ENCODE results near the gene PRKAG2. TPM values are rescaled to one million over a fixed set of nuclear protein-coding genes. Genes with fewer than 3 reads are reported as not detected.
A peak's percentile ranks its signal among the peaks of the same experiment; 100 is the strongest.

PRKAG2 gene
- total RNA-seq, 1 donor from 2014 or later: 35.6 TPM

- Histone ChIP-seq H3K27ac (no peak overlapping the region), H3K4me1 (no peaks in the 10 kb centered on the region), H3K27me3 (no peaks in the 10 kb centered on the region), H3K36me3 (no peaks in the 10 kb centered on the region), H3K9me3 (no peaks in the 10 kb centered on the region), H3K4me3 (no peak overlapping the region)
- no peak for TF ChIP-seq CTCF (IDR thresholded peaks at IDR 0.05)
- intact Hi-C loops (cut with DNase I): no loop called here
- ATAC-seq (no peak), DNase-seq (peak; percentile 48)
Measured at GRCh38 chr7:151805191-151805590, 71.7 kb downstream of the PRKAG2 start.

- peak; percentile 23 for DNase-seq
- no peak for ATAC-seq
- no peaks in the 10 kb centered on the region for H3K9me3 ChIP-seq
- H3K4me1 ChIP-seq: no peaks in the 10 kb centered on the region
- no peaks in the 10 kb centered on the region for H3K36me3 ChIP-seq
- H3K27me3 ChIP-seq: no peaks in the 10 kb centered on the region
- no peak for TF ChIP-seq CTCF (IDR thresholded peaks at IDR 0.05)
- intact Hi-C loops (cut with DNase I): no loop called here
- H3K4me3 ChIP-seq: no peak overlapping the region
- H3K27ac ChIP-seq: no peak overlapping the region
Measured at GRCh38 chr7:151804756-151805155, 72.2 kb downstream of the PRKAG2 start.

- Histone ChIP-seq H3K9me3 (no peaks in the 10 kb centered on the region), H3K4me3 (no peak overlapping the region), H3K27ac (no peak overlapping the region), H3K4me1 (no peaks in the 10 kb centered on the region), H3K36me3 (no peaks in the 10 kb centered on the region), H3K27me3 (no peaks in the 10 kb centered on the region)
- no peak for ATAC-seq
- TF ChIP-seq CTCF (IDR thresholded peaks at IDR 0.05): no peak
- DNase-seq: peak; percentile 10
- intact Hi-C loops (cut with DNase I): no loop called here
Measured at GRCh38 chr7:151803841-151804240, 73.1 kb downstream of the PRKAG2 start.

- H3K4me3 ChIP-seq: no peak overlapping the region
- no peaks in the 10 kb centered on the region for H3K9me3 ChIP-seq
- DNase-seq: peak; percentile 46
- ATAC-seq: no peak
- H3K27me3 ChIP-seq: no peaks in the 10 kb centered on the region
- no peak overlapping the region for H3K27ac ChIP-seq
- no peak for TF ChIP-seq CTCF (IDR thresholded peaks at IDR 0.05)
- peaks cover 9% of the 10 kb centered on the region for H3K4me1 ChIP-seq
- H3K36me3 ChIP-seq: no peaks in the 10 kb centered on the region
- intact Hi-C loops (cut with DNase I): no loop called here
Measured at GRCh38 chr7:151802469-151802846, 74.5 kb downstream of the PRKAG2 start.

GRCh38 chr7:151801782-151802468, 75.0 kb downstream of the PRKAG2 start:
- peaks cover 15% of the 10 kb centered on the region for H3K4me1 ChIP-seq
- no peak overlapping the region for H3K4me3 ChIP-seq
- DNase-seq (peak; percentile 27), ATAC-seq (no peak)
- H3K9me3 ChIP-seq: no peaks in the 10 kb centered on the region
- H3K27ac ChIP-seq: no peak overlapping the region
- H3K27me3 ChIP-seq: no peaks in the 10 kb centered on the region
- TF ChIP-seq CTCF (IDR thresholded peaks at IDR 0.05): no peak
- no peaks in the 10 kb centered on the region for H3K36me3 ChIP-seq
- intact Hi-C loops (cut with DNase I): no loop called here

GRCh38 chr7:151801291-151801690, 75.6 kb downstream of the PRKAG2 start:
- Histone ChIP-seq H3K4me3 (no peak overlapping the region), H3K27ac (no peak overlapping the region), H3K36me3 (no peaks in the 10 kb centered on the region), H3K27me3 (no peaks in the 10 kb centered on the region), H3K9me3 (no peaks in the 10 kb centered on the region), H3K4me1 (peaks cover 21% of the 10 kb centered on the region)
- no peak for TF ChIP-seq CTCF (IDR thresholded peaks at IDR 0.05)
- peak; percentile 57 for DNase-seq
- intact Hi-C loops (cut with DNase I): no loop called here
- no peak for ATAC-seq

Measured in upper lobe of right lung (tissue), 1 donor.